Fibroblast of the conjunctiva (primary cell): ENCODE measurements around the gene FCMR.
"Not testable (repeated sequence)": the region's sequence is repeated elsewhere in the genome, so short reads cannot be mapped to it uniquely, and the experiment has no call there.

Experiments
- DNase-seq: peaks from one replicate; pipeline ENCODE4 v3.0.0-alpha.2; 2010; ENCODE audit warnings: low read depth

Gene FCMR

DNA sequence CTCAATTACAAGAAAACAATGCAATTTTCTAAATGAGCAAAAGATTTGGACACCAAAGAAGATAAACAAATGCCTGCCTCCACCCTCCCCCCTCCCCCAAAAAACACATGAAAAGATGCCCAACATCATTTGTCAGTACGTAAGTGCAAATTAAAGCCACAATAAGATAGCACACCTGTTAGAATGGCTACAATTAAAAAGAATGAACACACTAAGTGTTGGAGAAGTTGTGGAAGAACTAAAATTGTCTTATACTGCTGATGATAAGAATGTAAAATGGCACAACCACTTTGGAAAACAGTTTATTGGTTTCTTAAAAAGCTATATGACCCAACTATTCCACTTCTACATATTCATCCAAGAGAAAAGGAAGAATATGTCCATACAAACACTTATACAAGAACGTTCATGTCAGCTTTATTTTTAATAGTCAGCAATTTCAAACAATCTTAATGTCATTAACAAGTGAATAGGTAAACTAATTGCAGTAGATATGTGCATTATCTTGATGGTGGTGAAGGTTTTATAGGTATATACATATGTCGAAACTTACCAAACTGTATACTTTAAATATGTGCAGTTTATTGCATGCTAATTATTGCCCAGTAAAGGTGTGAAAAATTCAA is 45.9 kb downstream of the FCMR start:
- no peak for DNase-seq

- no peak for DNase-seq
These were observed 48.0 kb downstream of the FCMR start for GRCh38 chr1:206873603-206874188.

DNA sequence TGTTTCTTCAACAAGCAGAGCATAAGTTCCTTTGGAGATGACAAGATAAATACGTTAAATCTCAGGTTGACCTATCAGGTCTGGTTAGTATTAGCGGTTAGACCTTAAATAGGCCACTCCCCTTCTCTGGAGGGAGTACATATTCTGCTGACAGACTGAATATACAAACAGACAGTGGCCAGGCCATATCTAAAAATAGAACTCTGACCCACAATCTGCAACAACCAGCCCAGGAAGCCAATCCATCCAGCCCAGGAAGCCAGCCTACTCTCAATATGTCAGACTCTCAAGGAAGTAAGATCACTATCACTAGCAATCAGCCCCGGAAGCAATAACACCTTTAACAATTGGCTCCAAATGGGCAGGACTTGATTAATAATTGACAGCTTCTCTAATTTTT is 49.6 kb downstream of the FCMR start:
- no peak for DNase-seq

DNA sequence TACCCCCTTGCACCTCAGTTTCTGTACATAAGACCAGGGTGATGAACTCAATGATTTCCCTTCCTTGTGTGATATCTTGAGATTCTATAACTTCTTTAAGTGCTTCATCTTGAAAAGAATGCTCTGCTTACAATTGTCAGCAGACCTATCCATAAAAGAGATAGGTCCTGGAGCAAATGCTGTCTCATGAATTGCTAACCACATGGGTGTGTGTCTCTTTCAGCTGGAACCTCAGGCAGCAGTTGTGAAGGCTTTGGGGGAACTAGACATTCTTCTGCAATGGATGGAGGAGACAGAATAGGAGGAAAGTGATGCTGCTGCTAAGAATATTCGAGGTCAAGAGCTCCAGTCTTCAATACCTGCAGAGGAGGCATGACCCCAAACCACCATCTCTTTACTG is 53.5 kb downstream of the FCMR start:
- no peak for DNase-seq

GRCh38 chr1:206867716-206868115 is 54.0 kb downstream of the FCMR start:
- no peak for DNase-seq

GRCh38 chr1:206867239-206867638 is 54.5 kb downstream of the FCMR start:
- DNase-seq, result no peak

- DNase-seq, result no peak
These were observed 55.7 kb downstream of the FCMR start for GRCh38 chr1:206866062-206866461.

DNA sequence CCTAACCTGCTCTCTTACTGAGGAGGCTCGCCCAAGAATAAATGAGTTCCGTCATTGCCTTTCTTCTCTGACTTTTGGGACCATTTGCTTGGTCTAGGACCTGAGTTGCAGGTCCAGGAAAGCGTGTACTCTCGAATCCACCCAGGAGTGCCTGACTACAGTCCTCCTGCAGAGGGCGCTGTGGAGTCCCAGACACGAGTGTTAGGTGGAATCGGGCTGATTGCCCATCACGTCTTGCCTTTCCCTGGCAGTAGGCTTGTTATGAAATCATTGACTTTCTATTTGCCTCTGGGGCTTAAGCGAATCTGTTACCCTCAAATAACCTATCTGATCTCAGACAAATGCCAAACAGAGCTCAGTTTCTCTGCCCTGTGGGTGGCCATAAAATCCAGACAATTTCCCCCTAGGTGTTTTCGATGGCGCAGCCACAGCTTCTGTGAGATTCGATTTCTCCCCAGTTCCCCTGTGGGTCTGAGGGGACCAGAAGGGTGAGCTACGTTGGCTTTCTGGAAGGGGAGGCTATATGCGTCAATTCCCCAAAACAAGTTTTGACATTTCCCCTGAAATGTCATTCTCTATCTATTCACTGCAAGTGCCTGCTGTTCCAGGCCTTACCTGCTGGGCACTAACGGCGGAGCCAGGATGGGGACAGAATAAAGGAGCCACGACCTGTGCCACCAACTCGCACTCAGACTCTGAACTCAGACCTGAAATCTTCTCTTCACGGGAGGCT is 56.6 kb downstream of the FCMR start, which contains the start of gene IL20:
TSS of gene IL20 (plus strand) at position 685 of the 733 bp plus-strand sequence. CDS start 230 bp downstream, outside the sequence.
- DNase-seq, result peak; percentile 88

GRCh38 chr1:206863266-206863665 is 58.5 kb downstream of the FCMR start:
- DNase-seq, result no peak

DNA sequence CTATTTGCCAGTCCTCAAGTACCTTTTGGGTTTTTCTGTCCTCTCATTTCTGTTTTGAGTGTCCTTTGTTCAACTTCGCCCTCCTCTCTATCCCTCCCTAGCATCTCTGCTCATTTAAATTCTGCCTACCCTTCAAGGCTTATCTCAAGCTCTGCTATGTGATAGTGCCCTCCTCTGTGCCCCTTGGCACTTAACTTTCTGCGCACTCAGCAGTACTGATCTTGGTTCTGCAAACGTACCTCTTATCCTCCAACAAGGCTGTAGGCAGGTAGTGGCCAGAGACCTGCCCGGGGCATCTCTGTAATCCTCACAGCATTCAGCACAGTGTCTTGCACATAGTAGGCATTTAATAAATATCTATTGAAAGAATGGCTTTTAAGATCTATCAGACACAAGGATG is 61.6 kb downstream of the FCMR start:
- no peak for DNase-seq

- no peak for DNase-seq
These were observed 62.6 kb downstream of the FCMR start for GRCh38 chr1:206859082-206859521.

- no peak for DNase-seq
These were observed 64.9 kb downstream of the FCMR start for GRCh38 chr1:206856674-206857464.

GRCh38 chr1:206855859-206856258 is 65.9 kb downstream of the FCMR start:
- DNase-seq, result no peak

DNA sequence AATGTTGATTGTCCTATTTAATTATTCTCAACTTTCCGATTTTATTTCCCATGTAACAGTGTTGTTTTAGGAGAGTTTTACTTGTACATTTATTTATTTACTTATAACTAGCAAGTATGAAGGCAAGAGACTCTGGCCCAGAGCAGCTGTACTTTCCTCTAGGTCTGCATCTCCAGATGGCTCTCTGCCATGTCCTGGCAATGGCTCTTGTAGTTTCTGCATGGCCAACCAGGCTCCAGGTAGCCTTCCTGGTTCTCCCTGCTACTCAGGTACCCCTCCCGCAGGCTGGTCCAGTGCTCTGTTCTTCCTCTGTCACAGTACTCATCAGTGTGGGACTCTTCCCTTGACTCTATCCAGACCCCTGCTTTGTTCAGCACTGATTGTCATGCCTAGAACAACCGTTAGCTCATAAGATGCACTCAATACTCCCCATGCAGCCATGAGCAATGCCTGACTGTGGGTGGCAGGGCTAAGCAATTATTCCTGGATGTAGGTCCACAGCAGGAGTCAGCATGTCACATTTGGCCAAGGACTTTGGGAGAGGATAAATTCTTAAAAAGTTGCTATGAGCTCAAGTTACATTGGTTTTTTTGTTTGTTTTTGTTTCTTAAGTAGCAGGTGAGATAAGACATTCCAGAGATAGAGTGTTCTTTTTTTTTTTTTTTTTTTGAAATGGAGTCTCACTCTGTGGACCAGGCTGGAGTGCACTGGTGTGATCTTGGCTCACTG is 67.2 kb downstream of the FCMR start:
- DNase-seq, result no peak

DNA sequence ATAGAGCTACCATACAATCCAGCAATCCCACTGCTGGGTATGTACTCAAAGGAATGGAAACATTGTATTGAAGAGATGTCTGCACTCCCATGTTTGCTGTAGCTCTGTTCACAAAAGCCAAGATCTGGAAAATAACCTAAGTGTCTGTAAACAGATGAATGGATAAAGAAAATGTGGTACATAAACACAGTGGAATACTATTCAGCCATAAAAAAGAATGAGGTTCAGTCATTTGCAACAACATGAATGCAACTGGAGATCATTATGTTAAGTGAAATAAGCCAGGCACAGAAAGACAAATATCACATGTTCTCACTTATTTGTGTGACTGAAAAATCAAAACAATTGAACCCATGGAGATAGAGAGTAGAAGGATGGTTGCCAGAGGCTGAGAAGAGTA is 68.0 kb downstream of the FCMR start:
- not testable (repeated sequence) for DNase-seq
